ENCODE data around the gene GARNL3.

DNA sequence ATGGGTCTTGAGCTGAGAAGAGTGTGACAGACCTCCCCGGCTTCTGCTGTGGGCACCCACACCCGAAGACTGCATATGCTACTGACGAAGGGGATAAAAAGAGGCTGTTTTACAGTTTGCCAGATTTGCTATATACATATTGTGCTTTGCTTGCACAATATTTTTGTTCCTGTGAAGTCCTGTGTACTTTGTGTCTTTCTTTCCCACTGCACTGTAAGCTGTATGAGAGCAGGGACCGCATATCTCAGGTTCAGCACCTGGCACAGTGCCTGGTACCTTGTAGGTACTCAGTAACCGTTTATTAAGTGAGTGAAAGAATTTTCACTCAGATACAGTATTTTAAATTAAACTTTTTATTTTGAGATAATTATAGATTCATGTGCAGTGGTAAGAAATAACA is 8.2 kb upstream of the GARNL3 start:
- no peak for TF ChIP-seq POLR2A (IDR thresholded peaks at IDR 0.05)
- TF ChIP-seq, protein P1, sequence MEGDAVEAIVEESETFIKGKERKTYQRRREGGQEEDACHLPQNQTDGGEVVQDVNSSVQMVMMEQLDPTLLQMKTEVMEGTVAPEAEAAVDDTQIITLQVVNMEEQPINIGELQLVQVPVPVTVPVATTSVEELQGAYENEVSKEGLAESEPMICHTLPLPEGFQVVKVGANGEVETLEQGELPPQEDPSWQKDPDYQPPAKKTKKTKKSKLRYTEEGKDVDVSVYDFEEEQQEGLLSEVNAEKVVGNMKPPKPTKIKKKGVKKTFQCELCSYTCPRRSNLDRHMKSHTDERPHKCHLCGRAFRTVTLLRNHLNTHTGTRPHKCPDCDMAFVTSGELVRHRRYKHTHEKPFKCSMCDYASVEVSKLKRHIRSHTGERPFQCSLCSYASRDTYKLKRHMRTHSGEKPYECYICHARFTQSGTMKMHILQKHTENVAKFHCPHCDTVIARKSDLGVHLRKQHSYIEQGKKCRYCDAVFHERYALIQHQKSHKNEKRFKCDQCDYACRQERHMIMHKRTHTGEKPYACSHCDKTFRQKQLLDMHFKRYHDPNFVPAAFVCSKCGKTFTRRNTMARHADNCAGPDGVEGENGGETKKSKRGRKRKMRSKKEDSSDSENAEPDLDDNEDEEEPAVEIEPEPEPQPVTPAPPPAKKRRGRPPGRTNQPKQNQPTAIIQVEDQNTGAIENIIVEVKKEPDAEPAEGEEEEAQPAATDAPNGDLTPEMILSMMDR (IDR thresholded peaks at IDR 0.05) = no peak

All from heart left ventricle (tissue), 13 donors.